ENCODE measurements around the gene SERPINB1. TPM values are rescaled to one million over a fixed set of nuclear protein-coding genes. Genes with fewer than 3 reads are reported as not detected.
A peak's percentile ranks its signal among the peaks of the same experiment; 100 is the strongest.
"Not testable (repeated sequence)": the region's sequence is repeated elsewhere in the genome, so short reads cannot be mapped to it uniquely, and the experiment has no call there.

The SERPINB1 gene
- 18.3 and 36.3 TPM in 2 replicates for total RNA-seq

- peak in 1 of 2 donors; percentile 92 for DNase-seq (ENCODE audit: low read depth in 2 of 2)
These were observed at the start of gene SERPINB1 for GRCh38 chr6:2841264-2842138. Gene SERPINB1, minus strand, starts transcription at chr6:2841863. Its CDS starts 1,277 bp downstream, at chr6:2840586.

- no peak for DNase-seq (ENCODE audit: low read depth in 2 of 2)
These were observed 49.5 kb upstream of the SERPINB1 start for GRCh38 chr6:2890976-2891767.

- no peak for DNase-seq (ENCODE audit: low read depth in 2 of 2)
These were observed 44.5 kb upstream of the SERPINB1 start for GRCh38 chr6:2885967-2886735.

- no peak for DNase-seq (ENCODE audit: low read depth in 2 of 2)
These were observed 43.1 kb upstream of the SERPINB1 start for GRCh38 chr6:2884804-2885203.

GRCh38 chr6:2883673-2884072 is 42.0 kb upstream of the SERPINB1 start:
- DNase-seq (ENCODE audit: low read depth in 2 of 2) = no peak

- no peak for DNase-seq (ENCODE audit: low read depth in 2 of 2)
These were observed 39.8 kb upstream of the SERPINB1 start for GRCh38 chr6:2881423-2881822.

- DNase-seq (ENCODE audit: low read depth in 2 of 2) = not testable (repeated sequence)
These were observed 38.5 kb upstream of the SERPINB1 start for GRCh38 chr6:2880156-2880555.

GRCh38 chr6:2877960-2878359 is 36.3 kb upstream of the SERPINB1 start:
- DNase-seq (ENCODE audit: low read depth in 2 of 2) = peak in 1 of 2 donors; percentile 43

- peak; percentile 52 to 83 for DNase-seq (ENCODE audit: low read depth in 2 of 2)
These were observed 35.6 kb upstream of the SERPINB1 start for GRCh38 chr6:2877057-2877882.

GRCh38 chr6:2876210-2877056 is 34.8 kb upstream of the SERPINB1 start:
- DNase-seq (ENCODE audit: low read depth in 2 of 2) = peak; percentile 98

- peak in 1 of 2 donors; percentile 32 for DNase-seq (ENCODE audit: low read depth in 2 of 2)
These were observed 33.9 kb upstream of the SERPINB1 start for GRCh38 chr6:2875359-2876191.

- no peak for DNase-seq (ENCODE audit: low read depth in 2 of 2)
These were observed 32.0 kb upstream of the SERPINB1 start for GRCh38 chr6:2873643-2874042.

- no peak for DNase-seq (ENCODE audit: low read depth in 2 of 2)
These were observed 31.0 kb upstream of the SERPINB1 start for GRCh38 chr6:2872423-2873358.

- no peak for DNase-seq (ENCODE audit: low read depth in 2 of 2)
These were observed 30.3 kb upstream of the SERPINB1 start for GRCh38 chr6:2871953-2872352.

- no peak for DNase-seq (ENCODE audit: low read depth in 2 of 2)
These were observed 29.4 kb upstream of the SERPINB1 start for GRCh38 chr6:2871102-2871501.

- DNase-seq (ENCODE audit: low read depth in 2 of 2) = no peak
These were observed 28.5 kb upstream of the SERPINB1 start for GRCh38 chr6:2870046-2870636.

- no peak for DNase-seq (ENCODE audit: low read depth in 2 of 2)
These were observed 27.0 kb upstream of the SERPINB1 start for GRCh38 chr6:2868637-2869036.
